ENCODE results near the gene KLK3. TPM values are rescaled to one million over a fixed set of nuclear protein-coding genes. Genes with fewer than 3 reads are reported as not detected.

The KLK3 gene
- total and polyA plus RNA-seq, 2 of the 4 experiments (the other 2 are of a cell fraction) = not detected

- H3K23ac ChIP-seq (ENCODE audit: low read depth, low read length) = no peak overlapping the region
- no peak overlapping the region for H4K8ac ChIP-seq (ENCODE audit: low read depth in 2 of 2, low read length in 2 of 2)
- intact Hi-C loops (cut with micrococcal nuclease) = no loop called here
- DNase-seq (no peak), ATAC-seq (ENCODE audit: low read depth) (no peak)
- H2BK20ac ChIP-seq (ENCODE audit: low read depth, low read length) = no peak overlapping the region
- no TSS peak for BruUV-seq (replicated peaks)
- no peaks in the 10 kb centered on the region for H3K4me1 ChIP-seq (ENCODE audit: control insufficient read depth, insufficient read depth, low read length)
- H3K36me3 ChIP-seq (ENCODE audit: control insufficient read depth, insufficient read depth, low read length) = no peaks in the 10 kb centered on the region
- in situ Hi-C loops (cut with MboI; ENCODE audit: low sequenced_read_pairs) = no loop called here
- H3K79me1 ChIP-seq (ENCODE audit: low read depth in 1 of 2, low read length in 2 of 2) = no peaks in the 10 kb centered on the region
- POLR2A ChIA-PET (ENCODE audit: unreplicated experiment) = no interaction called here
- H3K18ac ChIP-seq (ENCODE audit: low read depth, low read length) = no peak overlapping the region
- H3K4ac ChIP-seq (ENCODE audit: low read depth, low read length) = no peak overlapping the region
- no peak overlapping the region for H3K27ac ChIP-seq (ENCODE audit: insufficient read depth, low read length)
- H3K9me1 ChIP-seq (ENCODE audit: insufficient read depth, low read length) = no peaks in the 10 kb centered on the region
- H2AK9ac ChIP-seq (replicated peaks; ENCODE audit: low read depth, low read length, poor library complexity) = no peak overlapping the region
- H2BK15ac ChIP-seq (ENCODE audit: low read depth, low read length) = no peak overlapping the region
- H3K56ac ChIP-seq (ENCODE audit: extremely low read depth, insufficient read depth, low read length) = no peak overlapping the region
- no peak overlapping the region for H2AFZ ChIP-seq (replicated peaks; ENCODE audit: low read length, poor library complexity)
- no peak for TF ChIP-seq MAZ (IDR thresholded peaks at IDR 0.05; ENCODE audit: borderline replicate concordance, low read depth, low read length)
- no peak for TF ChIP-seq RCOR1 (IDR thresholded peaks at IDR 0.05; ENCODE audit: insufficient replicate concordance, low read length)
- TF ChIP-seq, protein P1, sequence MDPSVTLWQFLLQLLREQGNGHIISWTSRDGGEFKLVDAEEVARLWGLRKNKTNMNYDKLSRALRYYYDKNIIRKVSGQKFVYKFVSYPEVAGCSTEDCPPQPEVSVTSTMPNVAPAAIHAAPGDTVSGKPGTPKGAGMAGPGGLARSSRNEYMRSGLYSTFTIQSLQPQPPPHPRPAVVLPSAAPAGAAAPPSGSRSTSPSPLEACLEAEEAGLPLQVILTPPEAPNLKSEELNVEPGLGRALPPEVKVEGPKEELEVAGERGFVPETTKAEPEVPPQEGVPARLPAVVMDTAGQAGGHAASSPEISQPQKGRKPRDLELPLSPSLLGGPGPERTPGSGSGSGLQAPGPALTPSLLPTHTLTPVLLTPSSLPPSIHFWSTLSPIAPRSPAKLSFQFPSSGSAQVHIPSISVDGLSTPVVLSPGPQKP (IDR thresholded peaks at IDR 0.05; ENCODE audit: borderline replicate concordance, low read depth, low read length) = no peak
- TF ChIP-seq CEBPB (IDR thresholded peaks at IDR 0.05; ENCODE audit: low read depth, low read length) = no peak
- TF ChIP-seq RFX5 (IDR thresholded peaks at IDR 0.05; ENCODE audit: low read depth, low read length) = no peak
- TF ChIP-seq NFE2L2 (IDR thresholded peaks at IDR 0.05; ENCODE audit: low read depth, low read length) = no peak
- no peak for TF ChIP-seq RAD21 (IDR thresholded peaks at IDR 0.05; ENCODE audit: low read length)
- TF ChIP-seq, protein P2, sequence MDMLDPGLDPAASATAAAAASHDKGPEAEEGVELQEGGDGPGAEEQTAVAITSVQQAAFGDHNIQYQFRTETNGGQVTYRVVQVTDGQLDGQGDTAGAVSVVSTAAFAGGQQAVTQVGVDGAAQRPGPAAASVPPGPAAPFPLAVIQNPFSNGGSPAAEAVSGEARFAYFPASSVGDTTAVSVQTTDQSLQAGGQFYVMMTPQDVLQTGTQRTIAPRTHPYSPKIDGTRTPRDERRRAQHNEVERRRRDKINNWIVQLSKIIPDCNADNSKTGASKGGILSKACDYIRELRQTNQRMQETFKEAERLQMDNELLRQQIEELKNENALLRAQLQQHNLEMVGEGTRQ (IDR thresholded peaks at IDR 0.05; ENCODE audit: low read depth, low read length) = no peak
- TF ChIP-seq POLR2A (IDR thresholded peaks at IDR 0.05; ENCODE audit: low read depth, low read length) = no peak
- TF ChIP-seq FOS (IDR thresholded peaks at IDR 0.05; ENCODE audit: low read depth, low read length) = no peak
- TF ChIP-seq CHD1 (IDR thresholded peaks at IDR 0.05; ENCODE audit: low read depth, low read length) = no peak
- TF ChIP-seq MXI1 (IDR thresholded peaks at IDR 0.05; ENCODE audit: borderline replicate concordance, low read depth, low read length) = no peak
- TF ChIP-seq CTCF (conservative IDR thresholded peaks at IDR 0.05; ENCODE audit: low read depth, low read length) = no peak
- no peak for TF ChIP-seq SMC3 (IDR thresholded peaks at IDR 0.05; ENCODE audit: low read depth, low read length)
- no peak for TF ChIP-seq BHLHE40 (IDR thresholded peaks at IDR 0.05; ENCODE audit: low read depth, low read length)
- TF ChIP-seq MAFK (IDR thresholded peaks at IDR 0.05; ENCODE audit: low read depth, low read length) = no peak
- H3K9ac ChIP-seq (ENCODE audit: low read depth, low read length) = no peak overlapping the region
- CTCF ChIA-PET = no interaction called here
- no peak overlapping the region for H4K5ac ChIP-seq (ENCODE audit: low read depth, low read length)
- no peaks in the 10 kb centered on the region for H4K20me1 ChIP-seq (ENCODE audit: insufficient read depth, low read length)
- no peaks in the 10 kb centered on the region for H3K9me3 ChIP-seq (ENCODE audit: control insufficient read depth, insufficient read depth, low read length)
- dilution Hi-C loops (cut with HindIII; ENCODE audit: low sequenced_read_pairs, unreplicated experiment) = no loop called here
- H2BK120ac ChIP-seq (ENCODE audit: low read depth, low read length) = no peak overlapping the region
- H4K91ac ChIP-seq (ENCODE audit: insufficient read depth, low read depth, low read length) = no peak overlapping the region
- H3K4me2 ChIP-seq (ENCODE audit: low read depth, low read length) = no peak overlapping the region
- no peak overlapping the region for H2AK5ac ChIP-seq (ENCODE audit: low read depth, low read length)
- no peak overlapping the region for H3K4me3 ChIP-seq (ENCODE audit: insufficient read depth, low read depth, low read length)
- H2BK5ac ChIP-seq (ENCODE audit: low read depth, low read length, poor library complexity, severe bottlenecking) = no peak overlapping the region
- peaks cover 40% of the 10 kb centered on the region for H3K27me3 ChIP-seq (ENCODE audit: control insufficient read depth, insufficient read depth, low read length)
- no peak overlapping the region for H3K14ac ChIP-seq (replicated peaks; ENCODE audit: low read depth, low read length)
- WGBS, 2 experiments (ENCODE audit: extremely low coverage in 2 of 2, insufficient read length in 1 of 2) = 70% methylated on average over 4 of the region's 7 CpGs; no CpG with 5 or more reads in 1 of the 2 experiments
These were observed 32.0 kb upstream of the KLK3 start for GRCh38 chr19:50822661-50823208.
